ENCODE measurements around the gene PEX10. TPM values are rescaled to one million over a fixed set of nuclear protein-coding genes. Genes with fewer than 3 reads are reported as not detected.

Gene PEX10
- total and polyA plus RNA-seq, 5 donors from 2014 or later, result 6.3 to 9.7 (median 7.9) TPM

DNA sequence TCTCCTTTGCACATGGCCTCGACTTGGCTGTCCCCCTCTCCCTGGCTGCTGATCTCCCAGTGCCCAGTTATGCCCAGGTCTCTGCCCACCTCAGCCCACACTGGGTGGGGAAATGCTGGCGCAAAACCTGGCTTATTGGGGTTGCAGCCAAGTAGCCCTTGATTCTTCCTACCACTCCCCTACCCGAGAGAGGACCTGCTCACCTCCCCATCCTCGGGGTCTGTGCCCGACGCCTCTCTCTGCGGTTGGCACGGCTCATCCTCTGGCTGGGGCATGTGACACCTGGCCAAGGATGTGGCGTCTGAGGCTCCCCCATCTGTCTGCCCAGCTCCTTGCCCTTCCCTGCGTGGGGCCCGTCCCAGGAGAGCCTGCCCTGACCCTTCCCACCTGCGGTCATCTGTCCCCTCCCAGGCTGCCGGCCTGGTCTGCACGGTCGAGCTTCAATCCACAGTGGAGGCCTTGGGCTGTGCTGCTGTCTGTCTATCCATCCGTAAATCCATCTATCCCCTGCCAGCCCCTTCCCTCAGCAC is 6.5 kb upstream of the PEX10 start:
- Mint-ChIP-seq H3K27ac (peak overlapping the region in 1 of 3 donors; percentile 55), H3K9me3 (peaks cover 0 to 7% (median 0%) of the 10 kb centered on the region in 7 donors), H3K36me3 (no peaks in the 10 kb centered on the region), H3K27me3 (no peaks in the 10 kb centered on the region), H3K4me1 (peaks cover 9 to 37% (median 25%) of the 10 kb centered on the region in 4 donors), H3K4me3 (peak overlapping the region in 1 of 4 donors; percentile 52)
- Histone ChIP-seq H3K4me1 (ENCODE audit: control insufficient read depth, insufficient read depth, low read length, poor library complexity, severe bottlenecking) (peaks cover 38% of the 10 kb centered on the region), H3K27ac (ENCODE audit: insufficient read depth, low read length, poor library complexity, severe bottlenecking) (no peak overlapping the region), H3K36me3 (ENCODE audit: control insufficient read depth, insufficient read depth, low read length) (no peaks in the 10 kb centered on the region), H3K27me3 (ENCODE audit: control insufficient read depth, insufficient read depth, low read length) (no peaks in the 10 kb centered on the region), H3K4me3 (ENCODE audit: low read depth, low read length) (no peak overlapping the region), H3K9me3 (ENCODE audit: control insufficient read depth in 2 of 2, low read length in 2 of 2) (no peaks in the 10 kb centered on the region)
- DNase-seq (no peak), ATAC-seq (ENCODE audit: low read depth in 2 of 2) (no peak)

DNA sequence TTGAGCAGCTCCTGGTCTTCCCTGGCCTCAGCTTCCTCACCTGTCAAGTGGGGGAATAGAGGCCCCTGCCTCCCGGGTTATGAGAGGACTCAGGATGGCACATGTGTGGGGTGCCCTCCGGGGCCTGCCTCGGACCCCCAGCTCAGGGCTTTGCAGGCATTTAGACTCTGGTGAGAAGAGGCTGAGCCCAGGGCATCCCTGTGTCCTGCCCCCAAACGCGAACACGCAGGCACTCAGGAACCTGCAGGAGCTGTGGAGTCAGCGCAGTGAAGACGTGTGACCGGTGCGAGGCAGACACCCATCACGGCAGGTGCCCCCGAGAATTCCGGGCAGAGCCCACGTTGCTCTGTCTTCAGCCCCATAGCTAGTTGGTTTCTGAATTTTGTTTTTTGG is 5.5 kb upstream of the PEX10 start:
- Mint-ChIP-seq H3K9me3 (peaks cover 0 to 3% (median 0%) of the 10 kb centered on the region in 7 donors), H3K27me3 (no peaks in the 10 kb centered on the region), H3K4me1 (peaks cover 9 to 41% (median 25%) of the 10 kb centered on the region in 4 donors), H3K4me3 (no peak overlapping the region), H3K36me3 (no peaks in the 10 kb centered on the region), H3K27ac (no peak overlapping the region)
- no peaks in the 10 kb centered on the region for H3K27me3 ChIP-seq (ENCODE audit: control insufficient read depth, insufficient read depth, low read length)
- ATAC-seq (ENCODE audit: low read depth in 2 of 2) (no peak), DNase-seq (no peak)
- H3K36me3 ChIP-seq (ENCODE audit: control insufficient read depth, insufficient read depth, low read length), result no peaks in the 10 kb centered on the region
- H3K4me1 ChIP-seq (ENCODE audit: control insufficient read depth, insufficient read depth, low read length, poor library complexity, severe bottlenecking), result peaks cover 48% of the 10 kb centered on the region
- peak overlapping the region; percentile 80 for H3K27ac ChIP-seq (ENCODE audit: insufficient read depth, low read length, poor library complexity, severe bottlenecking)
- H3K9me3 ChIP-seq (ENCODE audit: control insufficient read depth in 2 of 2, low read length in 2 of 2), result no peaks in the 10 kb centered on the region
- H3K4me3 ChIP-seq (ENCODE audit: low read depth, low read length), result no peak overlapping the region

DNA sequence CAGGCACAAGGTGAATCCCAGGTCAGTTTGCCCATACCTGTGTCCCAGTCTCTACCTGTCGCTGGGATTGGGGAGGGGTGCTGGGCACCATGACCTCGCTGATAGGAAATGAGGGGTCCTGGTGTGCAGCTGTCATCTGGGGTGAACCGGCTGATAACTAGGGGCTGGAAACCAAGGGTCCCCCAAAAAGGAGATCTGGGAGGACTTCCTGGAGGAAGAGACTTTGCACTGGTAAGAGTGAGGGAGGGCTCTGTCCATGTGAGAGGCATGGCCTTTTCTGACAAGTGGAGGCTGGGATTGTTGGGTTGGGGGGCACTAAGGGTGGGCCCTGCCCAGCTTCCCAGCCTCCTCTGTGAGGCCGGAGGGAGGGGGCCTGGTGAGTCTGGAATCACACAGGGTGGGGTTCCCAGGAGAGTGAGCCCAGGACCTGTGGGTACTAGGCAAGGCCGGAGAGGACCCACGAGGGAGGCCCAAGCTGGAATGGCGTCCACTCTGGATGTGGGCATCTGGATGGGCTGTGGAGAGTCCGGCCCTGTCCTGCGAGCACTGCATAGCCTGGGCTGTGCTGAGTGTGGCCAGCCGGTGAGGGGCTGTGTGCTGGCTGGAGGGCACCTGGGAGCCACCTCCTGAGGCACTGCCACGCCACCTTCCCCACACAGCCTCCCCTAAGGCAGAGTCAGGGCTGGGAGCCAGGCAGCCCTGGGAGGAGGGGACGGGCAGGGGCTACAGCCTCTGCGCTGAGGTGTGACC is 4.9 kb upstream of the PEX10 start:
- Mint-ChIP-seq H3K36me3 (no peaks in the 10 kb centered on the region), H3K9me3 (no peaks in the 10 kb centered on the region), H3K4me1 (peaks cover 9 to 43% (median 25%) of the 10 kb centered on the region in 4 donors), H3K27ac (peak overlapping the region; percentile 89 to 98 (median 92)), H3K4me3 (peak overlapping the region; percentile 83 to 99 (median 90)), H3K27me3 (no peaks in the 10 kb centered on the region)
- Histone ChIP-seq H3K9me3 (ENCODE audit: control insufficient read depth in 2 of 2, low read length in 2 of 2) (no peaks in the 10 kb centered on the region), H3K4me3 (ENCODE audit: low read depth, low read length) (peak overlapping the region; percentile 41), H3K4me1 (ENCODE audit: control insufficient read depth, insufficient read depth, low read length, poor library complexity, severe bottlenecking) (peaks cover 51% of the 10 kb centered on the region), H3K36me3 (ENCODE audit: control insufficient read depth, insufficient read depth, low read length) (no peaks in the 10 kb centered on the region), H3K27me3 (ENCODE audit: control insufficient read depth, insufficient read depth, low read length) (no peaks in the 10 kb centered on the region), H3K27ac (ENCODE audit: insufficient read depth, low read length, poor library complexity, severe bottlenecking) (peak overlapping the region; percentile 80)
- DNase-seq (no peak), ATAC-seq (ENCODE audit: low read depth in 2 of 2) (no peak)

DNA sequence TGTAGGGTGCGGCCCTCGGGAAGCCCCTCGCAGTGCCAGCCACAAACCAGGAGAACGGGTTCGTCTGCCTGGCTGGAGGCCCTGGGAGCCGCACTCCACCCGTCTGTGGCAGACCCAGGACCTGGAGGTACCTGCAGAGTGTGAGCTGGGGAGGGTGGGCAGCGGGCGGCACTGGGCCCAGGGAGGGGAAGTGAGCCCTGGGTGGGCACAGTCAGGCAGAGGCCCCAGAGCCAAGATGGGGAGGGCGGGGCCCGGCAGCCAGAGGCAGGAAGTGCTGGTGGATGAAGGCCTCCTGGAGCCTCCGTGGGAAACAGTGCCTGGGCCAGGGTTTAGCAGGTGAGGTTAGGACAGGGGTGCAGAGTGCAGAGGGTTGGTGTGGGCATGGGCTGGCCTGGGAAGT is 4.0 kb upstream of the PEX10 start:
- no peaks in the 10 kb centered on the region for H3K27me3 ChIP-seq (ENCODE audit: control insufficient read depth, insufficient read depth, low read length)
- peak overlapping the region; percentile 80 for H3K27ac ChIP-seq (ENCODE audit: insufficient read depth, low read length, poor library complexity, severe bottlenecking)
- peaks cover 9 to 46% (median 24%) of the 10 kb centered on the region in 4 donors for H3K4me1 Mint-ChIP-seq
- no peak for ATAC-seq (ENCODE audit: low read depth in 2 of 2)
- no peaks in the 10 kb centered on the region for H3K36me3 ChIP-seq (ENCODE audit: control insufficient read depth, insufficient read depth, low read length)
- no peaks in the 10 kb centered on the region for H3K9me3 ChIP-seq (ENCODE audit: control insufficient read depth in 2 of 2, low read length in 2 of 2)
- H3K36me3 Mint-ChIP-seq, result no peaks in the 10 kb centered on the region
- peak; percentile 18 to 62 (median 41) for DNase-seq
- H3K4me3 ChIP-seq (ENCODE audit: low read depth, low read length), result peak overlapping the region; percentile 62
- H3K9me3 Mint-ChIP-seq, result no peaks in the 10 kb centered on the region
- peaks cover 58% of the 10 kb centered on the region for H3K4me1 ChIP-seq (ENCODE audit: control insufficient read depth, insufficient read depth, low read length, poor library complexity, severe bottlenecking)
- peak overlapping the region; percentile 89 to 98 (median 92) for H3K27ac Mint-ChIP-seq
- no peaks in the 10 kb centered on the region for H3K27me3 Mint-ChIP-seq
- peak overlapping the region; percentile 83 to 99 (median 90) for H3K4me3 Mint-ChIP-seq

DNA sequence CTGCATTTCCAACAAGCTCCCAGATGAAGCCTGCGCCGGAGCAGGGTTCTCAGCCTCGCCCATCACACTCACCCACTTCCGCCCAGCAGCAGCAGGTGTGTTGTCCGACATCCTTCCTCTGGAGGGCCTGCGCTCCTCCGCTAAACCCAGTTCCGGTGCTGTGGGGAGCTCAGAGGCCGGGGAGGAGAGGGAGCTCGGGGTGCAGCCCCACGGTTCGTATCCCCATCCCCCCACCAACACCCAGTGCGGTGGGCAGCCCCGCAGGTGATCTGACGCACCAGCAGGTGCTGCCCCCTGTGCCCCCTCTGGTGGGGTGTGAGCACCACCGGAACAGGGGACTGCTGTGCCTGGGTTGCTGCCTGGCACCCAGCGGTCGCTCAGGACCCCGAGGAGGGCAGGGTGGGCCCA is 3.4 kb upstream of the PEX10 start:
- ATAC-seq (ENCODE audit: low read depth in 2 of 2), result peak in 1 of 2 donors; percentile 29
- Mint-ChIP-seq H3K4me1 (peaks cover 9 to 50% (median 24%) of the 10 kb centered on the region in 4 donors), H3K27me3 (no peaks in the 10 kb centered on the region), H3K36me3 (no peaks in the 10 kb centered on the region), H3K27ac (peak overlapping the region; percentile 92 to 98 (median 95)), H3K4me3 (peak overlapping the region; percentile 83 to 99 (median 90)), H3K9me3 (no peaks in the 10 kb centered on the region)
- Histone ChIP-seq H3K4me3 (ENCODE audit: low read depth, low read length) (peak overlapping the region; percentile 62), H3K36me3 (ENCODE audit: control insufficient read depth, insufficient read depth, low read length) (no peaks in the 10 kb centered on the region), H3K27me3 (ENCODE audit: control insufficient read depth, insufficient read depth, low read length) (no peaks in the 10 kb centered on the region), H3K27ac (ENCODE audit: insufficient read depth, low read length, poor library complexity, severe bottlenecking) (peak overlapping the region; percentile 80), H3K4me1 (ENCODE audit: control insufficient read depth, insufficient read depth, low read length, poor library complexity, severe bottlenecking) (peaks cover 59% of the 10 kb centered on the region), H3K9me3 (ENCODE audit: control insufficient read depth in 2 of 2, low read length in 2 of 2) (no peaks in the 10 kb centered on the region)
- peak; percentile 31 to 85 (median 50) for DNase-seq

DNA sequence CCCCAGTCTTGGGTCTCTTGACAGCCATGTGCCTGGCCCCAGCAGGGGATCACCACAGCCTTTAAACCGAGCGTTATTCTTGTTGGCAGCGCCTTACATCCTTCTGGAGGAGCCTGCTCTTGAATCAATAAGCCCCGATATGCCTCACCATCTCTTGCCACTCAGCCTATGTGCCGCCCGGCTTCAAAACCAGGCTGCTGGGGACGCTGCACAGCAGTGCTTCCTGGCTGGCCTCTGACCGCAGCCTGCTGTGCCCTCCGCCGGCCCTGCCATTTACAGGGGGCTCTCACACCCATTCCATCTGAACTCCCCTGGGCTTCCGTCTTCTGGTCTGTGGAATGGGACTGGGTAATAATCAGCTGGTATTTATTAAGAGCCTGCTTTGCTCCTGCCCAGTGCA is 3.0 kb upstream of the PEX10 start:
- H3K9me3 ChIP-seq (ENCODE audit: control insufficient read depth in 2 of 2, low read length in 2 of 2), result no peaks in the 10 kb centered on the region
- no peaks in the 10 kb centered on the region for H3K27me3 ChIP-seq (ENCODE audit: control insufficient read depth, insufficient read depth, low read length)
- Mint-ChIP-seq H3K27me3 (no peaks in the 10 kb centered on the region), H3K9me3 (no peaks in the 10 kb centered on the region), H3K4me1 (peaks cover 9 to 51% (median 24%) of the 10 kb centered on the region in 4 donors), H3K27ac (peak overlapping the region; percentile 92 to 98 (median 95)), H3K4me3 (peak overlapping the region; percentile 83 to 99 (median 90)), H3K36me3 (no peaks in the 10 kb centered on the region)
- H3K4me3 ChIP-seq (ENCODE audit: low read depth, low read length), result peak overlapping the region; percentile 62
- ATAC-seq (ENCODE audit: low read depth in 2 of 2) (no peak), DNase-seq (peak in 2 of 3 donors; percentile 8 to 31)
- H3K27ac ChIP-seq (ENCODE audit: insufficient read depth, low read length, poor library complexity, severe bottlenecking), result peak overlapping the region; percentile 80
- no peaks in the 10 kb centered on the region for H3K36me3 ChIP-seq (ENCODE audit: control insufficient read depth, insufficient read depth, low read length)
- peaks cover 59% of the 10 kb centered on the region for H3K4me1 ChIP-seq (ENCODE audit: control insufficient read depth, insufficient read depth, low read length, poor library complexity, severe bottlenecking)

DNA sequence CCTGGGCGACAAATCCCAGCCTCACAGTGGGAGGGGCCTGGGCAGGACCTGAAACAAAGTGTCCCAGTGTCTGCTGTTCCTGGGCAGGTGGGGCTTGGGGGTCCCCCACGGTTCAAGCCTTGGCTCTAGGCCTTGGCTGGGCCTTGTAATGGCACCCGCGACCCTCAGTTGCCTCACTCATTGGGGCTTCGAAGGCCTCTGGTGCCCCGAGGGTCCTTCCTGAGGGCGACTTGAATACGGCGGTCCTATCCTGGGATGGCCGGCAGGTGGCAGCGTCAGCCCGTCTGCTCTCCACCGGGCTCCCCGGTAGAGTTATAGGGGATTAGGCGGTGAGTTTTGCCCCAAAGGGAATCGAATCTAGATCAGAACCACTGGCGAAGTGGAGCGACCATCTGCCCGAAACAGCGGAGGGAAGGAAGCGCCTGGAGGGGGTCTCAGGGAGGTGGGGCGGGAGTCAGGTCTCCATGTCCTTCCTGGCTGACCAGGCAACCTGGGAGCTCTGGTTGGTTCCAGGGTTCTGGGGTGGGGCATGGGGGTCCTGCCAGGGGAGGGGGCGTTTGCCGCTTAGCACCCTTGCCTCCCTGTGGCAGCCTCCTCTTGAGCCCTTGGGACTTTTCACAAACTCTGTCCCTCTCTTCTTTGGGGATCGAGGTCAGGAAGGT is 2.1 kb upstream of the PEX10 start:
- H3K9me3 Mint-ChIP-seq, result no peaks in the 10 kb centered on the region
- Histone ChIP-seq H3K36me3 (ENCODE audit: control insufficient read depth, insufficient read depth, low read length) (no peaks in the 10 kb centered on the region), H3K9me3 (ENCODE audit: control insufficient read depth in 2 of 2, low read length in 2 of 2) (no peaks in the 10 kb centered on the region), H3K4me1 (ENCODE audit: control insufficient read depth, insufficient read depth, low read length, poor library complexity, severe bottlenecking) (peaks cover 59% of the 10 kb centered on the region), H3K4me3 (ENCODE audit: low read depth, low read length) (no peak overlapping the region), H3K27me3 (ENCODE audit: control insufficient read depth, insufficient read depth, low read length) (no peaks in the 10 kb centered on the region), H3K27ac (ENCODE audit: insufficient read depth, low read length, poor library complexity, severe bottlenecking) (peak overlapping the region; percentile 80)
- peak; percentile 69 to 85 (median 80) for DNase-seq
- H3K36me3 Mint-ChIP-seq, result no peaks in the 10 kb centered on the region
- ATAC-seq (ENCODE audit: low read depth in 2 of 2), result peak in 1 of 2 donors; percentile 22
- peak overlapping the region; percentile 93 to 97 (median 95) for H3K27ac Mint-ChIP-seq
- H3K4me3 Mint-ChIP-seq, result peak overlapping the region; percentile 83 to 99 (median 90)
- peaks cover 9 to 51% (median 24%) of the 10 kb centered on the region in 4 donors for H3K4me1 Mint-ChIP-seq
- H3K27me3 Mint-ChIP-seq, result no peaks in the 10 kb centered on the region

All from CD4-positive, CD25-positive, alpha-beta regulatory T cell (primary cell).